Measurements from ENCODE around the gene ANTKMT. TPM values are rescaled to one million over a fixed set of nuclear protein-coding genes. Genes with fewer than 3 reads are reported as not detected.

The ANTKMT gene
- total and polyA plus RNA-seq, 2 donors (not counting 3 experiments of a cell fraction or from before 2014, with no cell fraction given) = 26.1 to 27.9 TPM

- H3K79me2 ChIP-seq (ENCODE audit: control insufficient read depth, insufficient read depth, low read length) = no peaks in the 10 kb centered on the region
- H3K9me1 ChIP-seq (replicated peaks; ENCODE audit: control insufficient read depth, extremely low read depth, insufficient read depth, low read length) = no peaks in the 10 kb centered on the region
- H3K9me3 ChIP-seq (replicated peaks; ENCODE audit: control insufficient read depth, insufficient read depth, low read length) = no peaks in the 10 kb centered on the region
- H3K4me2 ChIP-seq (ENCODE audit: insufficient read depth, low read length) = no peak overlapping the region
- no peaks in the 10 kb centered on the region for H4K20me1 ChIP-seq (replicated peaks; ENCODE audit: control insufficient read depth, extremely low read depth, insufficient read depth, low read length)
- no peaks in the 10 kb centered on the region for H3K27me3 ChIP-seq (ENCODE audit: control insufficient read depth in 2 of 2, insufficient read depth in 2 of 2, low read length in 2 of 2)
- no peak overlapping the region for H3K9ac ChIP-seq (replicated peaks; ENCODE audit: extremely low read depth, insufficient read depth, low read length)
- FAIRE-seq (no peak), DNase-seq (ENCODE audit: low read depth, low spot score) (no peak)
- H3K4me3 ChIP-seq (replicated peaks in 1 of 3; ENCODE audit: insufficient read depth in 1 of 3, low read depth in 1 of 3, low read length in 3 of 3) = no peak overlapping the region
- H3K4me1 ChIP-seq (ENCODE audit: control insufficient read depth, extremely low read depth, insufficient read depth, low read length) = no peaks in the 10 kb centered on the region
- TF ChIP-seq CTCF (IDR thresholded peaks at IDR 0.05; ENCODE audit: extremely low read depth in 1 of 2, insufficient read depth in 1 of 2, low read depth in 1 of 2, low read length in 2 of 2) = no peak
- no peak for TF ChIP-seq EZH2 (IDR thresholded peaks at IDR 0.05; ENCODE audit: borderline replicate concordance, low read depth, low read length, severe bottlenecking)
- no peak for TF ChIP-seq JUN (IDR thresholded peaks at IDR 0.05; ENCODE audit: borderline replicate concordance, insufficient read depth, insufficient read length, low read depth)
- TF ChIP-seq GATA2 (IDR thresholded peaks at IDR 0.05; ENCODE audit: insufficient read depth, insufficient read length, low read depth, low read length) = no peak
- TF ChIP-seq POLR2A (IDR thresholded peaks at IDR 0.05; ENCODE audit: low read depth, low read length) = no peak
- TF ChIP-seq POLR2AphosphoS5 (IDR thresholded peaks at IDR 0.05; ENCODE audit: insufficient read depth, low read depth, low read length) = no peak
- TF ChIP-seq MAX (IDR thresholded peaks at IDR 0.05; ENCODE audit: insufficient read depth, insufficient read length) = no peak
- TF ChIP-seq FOS (IDR thresholded peaks at IDR 0.05; ENCODE audit: borderline replicate concordance, insufficient read depth, low read length) = no peak
- POLR2A ChIA-PET = no interaction called here
- H3K27ac ChIP-seq (ENCODE audit: insufficient read depth, low read depth, low read length) = no peak overlapping the region
- dilution Hi-C loops (cut with MboI; ENCODE audit: extremely low pct_ligation_motif_present, low sequenced_read_pairs) = no loop called here
- no peaks in the 10 kb centered on the region for H3K36me3 ChIP-seq (ENCODE audit: control insufficient read depth in 2 of 2, extremely low read depth in 1 of 2, insufficient read depth in 2 of 2, low read length in 2 of 2)
- H2AFZ ChIP-seq (ENCODE audit: low read depth, low read length) = no peak overlapping the region
- CTCF ChIA-PET = no interaction called here
- intact Hi-C loops (cut with micrococcal nuclease) = no loop called here
- no TSS peak for BruUV-seq (replicated peaks)
Observed at GRCh38 chr16:765488-765865, 44.5 kb downstream of the ANTKMT start.

All from endothelial cell of umbilical vein (primary cell).